ENCODE results near the gene ZNF483.
"Not testable (repeated sequence)": the region's sequence is repeated elsewhere in the genome, so short reads cannot be mapped to it uniquely, and the experiment has no call there.

ZNF483 gene

GRCh38 chr9:111548623-111549022 lies 23.6 kb downstream of the ZNF483 start:
- no peak for DNase-seq

- not testable (repeated sequence) for DNase-seq
Measured at GRCh38 chr9:111555425-111555824, 30.4 kb downstream of the ZNF483 start.

- DNase-seq, result no peak
Measured at GRCh38 chr9:111559000-111559610, 34.1 kb downstream of the ZNF483 start.

GRCh38 chr9:111561165-111561719 lies 36.3 kb downstream of the ZNF483 start:
- DNase-seq, result no peak

GRCh38 chr9:111566234-111566633 lies 41.3 kb downstream of the ZNF483 start:
- no peak for DNase-seq

GRCh38 chr9:111568127-111568526 lies 43.1 kb downstream of the ZNF483 start:
- DNase-seq, result not testable (repeated sequence)

GRCh38 chr9:111572950-111573604 lies 48.1 kb downstream of the ZNF483 start:
- no peak for DNase-seq

GRCh38 chr9:111582888-111583287 lies 57.9 kb downstream of the ZNF483 start:
- DNase-seq, result no peak

- DNase-seq, result no peak
Measured at GRCh38 chr9:111586378-111586777, 61.4 kb downstream of the ZNF483 start.

- DNase-seq, result no peak
Measured at GRCh38 chr9:111588846-111589245, 63.9 kb downstream of the ZNF483 start.

GRCh38 chr9:111597852-111598732 lies 73.1 kb downstream of the ZNF483 start:
- DNase-seq, result peak; percentile 63 to 64

GRCh38 chr9:111598733-111599091 lies 73.7 kb downstream of the ZNF483 start:
- DNase-seq, result no peak

GRCh38 chr9:111599092-111599954 lies 74.3 kb downstream of the ZNF483 start, which contains the start of gene PTGR1:
TSS of gene PTGR1 (minus strand) at chr9:111599647. CDS start at chr9:111597422, 2,225 bp downstream.
- no peak for DNase-seq

GRCh38 chr9:111599955-111600343 lies 75.0 kb downstream of the ZNF483 start:
- no peak for DNase-seq

- no peak for DNase-seq
Measured at GRCh38 chr9:111601237-111602018, 76.4 kb downstream of the ZNF483 start.

GRCh38 chr9:111603041-111603440 lies 78.1 kb downstream of the ZNF483 start:
- DNase-seq, result no peak

- no peak for DNase-seq
Measured at GRCh38 chr9:111604054-111604615, 79.2 kb downstream of the ZNF483 start.

GRCh38 chr9:111605041-111605559 lies 80.1 kb downstream of the ZNF483 start:
- no peak for DNase-seq

GRCh38 chr9:111610149-111610548 lies 85.2 kb downstream of the ZNF483 start:
- no peak for DNase-seq

GRCh38 chr9:111610845-111611244 lies 85.9 kb downstream of the ZNF483 start:
- DNase-seq, result no peak
